Ishikawa (cell line): ENCODE data around the gene NUP37.

Experiments used
- CEBPB ChIP-seq: IDR thresholded peaks from 2 replicates; pipeline ENCODE4 v1.6.1; 2012
- CREB1 ChIP-seq: IDR thresholded peaks from 2 replicates; pipeline ENCODE4 v1.6.1; 2012; ENCODE audit warnings: low read depth
- EGR1 ChIP-seq: IDR thresholded peaks from 2 replicates; pipeline ENCODE4 v1.6.1; 2012
- EP300 ChIP-seq: IDR thresholded peaks from 2 replicates; pipeline ENCODE4 v1.6.1; 2012; ENCODE audit warnings: borderline replicate concordance
- FOXM1 ChIP-seq: IDR thresholded peaks from 2 replicates; pipeline ENCODE4 v1.6.1; 2012; ENCODE audit warnings: low read depth, borderline replicate concordance
- NFIC ChIP-seq: IDR thresholded peaks from 2 replicates; pipeline ENCODE4 v1.6.1; 2012
- RAD21 ChIP-seq: IDR thresholded peaks from 2 replicates; pipeline ENCODE4 v1.6.1; 2012; ENCODE audit warnings: low read depth
- TAF1 ChIP-seq: IDR thresholded peaks from 2 replicates; pipeline ENCODE4 v1.6.1; 2012; ENCODE audit warnings: low read depth, mild to moderate bottlenecking
- TCF12 ChIP-seq: IDR thresholded peaks from 2 replicates; pipeline ENCODE4 v1.6.1; 2012; ENCODE audit warnings: low read depth
- TEAD4 ChIP-seq: IDR thresholded peaks from 2 replicates; pipeline ENCODE4 v1.6.1; 2012
- YY1 ChIP-seq: IDR thresholded peaks from 2 replicates; pipeline ENCODE4 v1.6.1; 2012; ENCODE audit warnings: low read depth
- ZBTB7A ChIP-seq: IDR thresholded peaks from 2 replicates; pipeline ENCODE4 v1.6.1; 2012; ENCODE audit warnings: low read depth
- TF ChIP-seq, protein P1 (sequence below): IDR thresholded peaks from 2 replicates; pipeline ENCODE4 v1.6.1; 2012; ENCODE audit warnings: low read depth, mild to moderate bottlenecking
- TF ChIP-seq, protein P2 (sequence below): IDR thresholded peaks from 2 replicates; pipeline ENCODE4 v1.6.1; 2012
- TF ChIP-seq, protein P3 (sequence below): IDR thresholded peaks from 2 replicates; pipeline ENCODE4 v1.6.1; 2012

The NUP37 gene

DNA sequence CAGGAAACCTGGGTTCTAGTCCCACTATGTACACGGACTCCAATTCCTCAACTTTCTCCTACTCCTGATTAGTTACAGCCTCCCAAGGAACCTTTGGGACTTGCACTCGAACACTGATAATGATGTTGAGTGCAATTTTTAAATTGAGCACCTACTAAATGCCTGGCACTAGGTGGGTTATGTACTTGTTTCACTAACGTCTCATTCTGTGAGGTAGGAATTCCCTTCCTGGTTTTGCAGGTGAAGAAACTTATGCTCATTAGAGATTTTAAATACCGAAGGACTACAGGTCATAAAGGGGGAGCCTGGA lies 605 bp upstream of the NUP37 start:
- no peak for TF ChIP-seq CREB1
- TF ChIP-seq TAF1 = no peak
- TF ChIP-seq TEAD4 = no peak
- no peak for TF ChIP-seq ZBTB7A
- TF ChIP-seq, protein P1, sequence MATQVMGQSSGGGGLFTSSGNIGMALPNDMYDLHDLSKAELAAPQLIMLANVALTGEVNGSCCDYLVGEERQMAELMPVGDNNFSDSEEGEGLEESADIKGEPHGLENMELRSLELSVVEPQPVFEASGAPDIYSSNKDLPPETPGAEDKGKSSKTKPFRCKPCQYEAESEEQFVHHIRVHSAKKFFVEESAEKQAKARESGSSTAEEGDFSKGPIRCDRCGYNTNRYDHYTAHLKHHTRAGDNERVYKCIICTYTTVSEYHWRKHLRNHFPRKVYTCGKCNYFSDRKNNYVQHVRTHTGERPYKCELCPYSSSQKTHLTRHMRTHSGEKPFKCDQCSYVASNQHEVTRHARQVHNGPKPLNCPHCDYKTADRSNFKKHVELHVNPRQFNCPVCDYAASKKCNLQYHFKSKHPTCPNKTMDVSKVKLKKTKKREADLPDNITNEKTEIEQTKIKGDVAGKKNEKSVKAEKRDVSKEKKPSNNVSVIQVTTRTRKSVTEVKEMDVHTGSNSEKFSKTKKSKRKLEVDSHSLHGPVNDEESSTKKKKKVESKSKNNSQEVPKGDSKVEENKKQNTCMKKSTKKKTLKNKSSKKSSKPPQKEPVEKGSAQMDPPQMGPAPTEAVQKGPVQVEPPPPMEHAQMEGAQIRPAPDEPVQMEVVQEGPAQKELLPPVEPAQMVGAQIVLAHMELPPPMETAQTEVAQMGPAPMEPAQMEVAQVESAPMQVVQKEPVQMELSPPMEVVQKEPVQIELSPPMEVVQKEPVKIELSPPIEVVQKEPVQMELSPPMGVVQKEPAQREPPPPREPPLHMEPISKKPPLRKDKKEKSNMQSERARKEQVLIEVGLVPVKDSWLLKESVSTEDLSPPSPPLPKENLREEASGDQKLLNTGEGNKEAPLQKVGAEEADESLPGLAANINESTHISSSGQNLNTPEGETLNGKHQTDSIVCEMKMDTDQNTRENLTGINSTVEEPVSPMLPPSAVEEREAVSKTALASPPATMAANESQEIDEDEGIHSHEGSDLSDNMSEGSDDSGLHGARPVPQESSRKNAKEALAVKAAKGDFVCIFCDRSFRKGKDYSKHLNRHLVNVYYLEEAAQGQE = no peak

DNA sequence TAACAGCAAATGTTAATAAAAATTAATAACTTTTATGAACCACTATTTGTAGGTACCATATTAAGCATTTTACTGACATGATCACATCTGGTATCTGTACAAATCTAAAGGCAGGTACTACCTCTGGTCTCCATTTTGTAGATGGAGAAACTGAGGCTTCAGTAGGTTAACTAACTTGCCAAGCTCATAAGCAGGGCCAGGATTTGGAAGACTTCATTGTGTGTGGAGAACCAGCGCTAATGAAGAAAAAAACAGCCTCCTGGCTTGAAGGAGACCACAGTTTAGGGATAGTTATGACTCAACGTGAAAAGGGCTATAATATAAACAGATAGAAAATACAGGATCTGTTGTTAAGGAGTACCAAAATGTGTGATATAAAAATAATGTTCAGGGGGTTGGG lies 1.0 kb downstream of the NUP37 start:
- TF ChIP-seq CEBPB = no peak
- no peak for TF ChIP-seq CREB1
- no peak for TF ChIP-seq YY1
- TF ChIP-seq, protein P2, sequence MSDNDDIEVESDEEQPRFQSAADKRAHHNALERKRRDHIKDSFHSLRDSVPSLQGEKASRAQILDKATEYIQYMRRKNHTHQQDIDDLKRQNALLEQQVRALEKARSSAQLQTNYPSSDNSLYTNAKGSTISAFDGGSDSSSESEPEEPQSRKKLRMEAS = no peak
- no peak for TF ChIP-seq TCF12
- no peak for TF ChIP-seq NFIC
- no peak for TF ChIP-seq TEAD4
- no peak for TF ChIP-seq FOXM1
- TF ChIP-seq EGR1 = no peak
- TF ChIP-seq EP300 = no peak
- TF ChIP-seq, protein P3, sequence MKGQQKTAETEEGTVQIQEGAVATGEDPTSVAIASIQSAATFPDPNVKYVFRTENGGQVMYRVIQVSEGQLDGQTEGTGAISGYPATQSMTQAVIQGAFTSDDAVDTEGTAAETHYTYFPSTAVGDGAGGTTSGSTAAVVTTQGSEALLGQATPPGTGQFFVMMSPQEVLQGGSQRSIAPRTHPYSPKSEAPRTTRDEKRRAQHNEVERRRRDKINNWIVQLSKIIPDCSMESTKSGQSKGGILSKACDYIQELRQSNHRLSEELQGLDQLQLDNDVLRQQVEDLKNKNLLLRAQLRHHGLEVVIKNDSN = no peak
- TF ChIP-seq, protein P1 = no peak
- TF ChIP-seq TAF1 = no peak
- no peak for TF ChIP-seq RAD21
- TF ChIP-seq ZBTB7A = no peak

DNA sequence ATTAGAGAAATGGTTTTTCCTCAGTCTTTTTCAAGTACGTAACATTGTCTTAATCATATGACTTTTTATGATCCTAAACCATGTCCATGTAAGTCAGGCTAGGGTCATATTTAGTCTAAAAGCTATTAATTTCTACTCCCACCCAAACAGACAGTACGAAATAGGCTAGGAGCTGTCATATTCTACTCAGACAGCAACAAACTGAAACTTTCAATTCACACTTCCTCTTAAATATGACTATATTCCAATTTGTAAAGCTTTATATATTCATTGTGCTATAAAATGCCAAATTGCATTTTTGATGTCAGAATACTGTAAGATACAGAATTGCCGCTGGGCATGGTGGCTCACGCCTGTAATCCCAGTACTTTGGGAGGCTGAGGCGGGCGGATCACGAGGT lies 3.5 kb downstream of the NUP37 start:
- TF ChIP-seq, protein P1 = no peak
- TF ChIP-seq ZBTB7A = no peak

DNA sequence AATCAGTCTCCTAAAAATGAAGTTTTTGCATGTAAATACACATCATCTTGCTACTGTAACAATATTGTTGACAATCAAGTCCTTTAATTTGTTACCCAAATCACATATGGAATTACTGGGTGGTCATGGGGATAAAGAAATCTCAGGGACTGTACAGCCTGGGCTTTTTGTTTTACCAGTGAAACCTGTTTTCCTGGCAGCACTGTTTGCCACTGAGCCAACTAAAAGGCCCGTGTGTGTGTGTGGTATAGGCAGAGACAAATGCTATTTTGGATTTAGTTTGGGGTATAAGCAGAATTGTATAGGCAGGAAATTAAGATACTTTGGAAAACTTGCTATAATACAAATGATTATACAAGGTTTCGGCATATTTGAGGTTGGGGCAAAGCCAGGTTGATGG lies 5.7 kb downstream of the NUP37 start:
- no peak for TF ChIP-seq TAF1
- no peak for TF ChIP-seq RAD21
- no peak for TF ChIP-seq NFIC

DNA sequence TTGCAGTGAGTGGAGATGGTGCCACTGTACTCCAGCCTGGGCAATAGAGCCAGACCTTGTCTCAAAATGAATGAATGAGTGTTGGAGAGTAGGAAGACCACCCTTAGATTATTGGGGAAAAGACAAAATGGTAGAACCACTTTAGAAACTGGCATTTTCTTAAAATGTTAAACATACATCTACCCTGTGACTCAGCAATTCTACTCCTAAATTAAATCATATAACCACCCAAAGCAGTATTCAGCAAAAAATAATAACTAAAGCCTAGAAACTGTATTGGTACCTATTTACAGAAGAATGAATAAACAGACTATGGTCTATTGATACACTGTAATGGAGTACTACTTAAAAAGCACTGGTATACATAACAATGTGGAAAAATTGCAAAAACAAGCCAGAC lies 9.1 kb downstream of the NUP37 start:
- TF ChIP-seq, protein P3 = no peak
- no peak for TF ChIP-seq RAD21
- no peak for TF ChIP-seq EGR1
- TF ChIP-seq CEBPB = no peak
- TF ChIP-seq, protein P1 = no peak
- TF ChIP-seq YY1 = no peak
- no peak for TF ChIP-seq CREB1
- TF ChIP-seq, protein P2 = no peak
- TF ChIP-seq TCF12 = no peak
- TF ChIP-seq TEAD4 = no peak
- no peak for TF ChIP-seq ZBTB7A
- TF ChIP-seq EP300 = no peak
- TF ChIP-seq NFIC = no peak
- TF ChIP-seq TAF1 = no peak
- TF ChIP-seq FOXM1 = no peak
